Gastroesophageal sphincter (tissue), 4 donors: Measurements from ENCODE around the gene DIP2C. TPM values are rescaled to one million over a fixed set of nuclear protein-coding genes. Genes with fewer than 3 reads are reported as not detected.
A peak's percentile ranks its signal among the peaks of the same experiment; 100 is the strongest.

ENCODE experiments used
- ATAC-seq: fragments of 150-250 bp; one replicate; pipeline ENCODE4 v1.9.1; 2016; ENCODE audit warnings: mild to moderate bottlenecking, moderate library complexity
- H3K27ac ChIP-seq, 4 donors: fragments of 200-600 bp; sonication (generic) in 3 of 4; 1 replicate in 3 of 4; 2 replicates in 1 of 4; pipeline ENCODE4 v1.5.1; 2016 to 2019
- H3K27me3 ChIP-seq: fragments of 200-600 bp; sonication (generic); one replicate; pipeline ENCODE4 v1.5.1; 2019
- H3K36me3 ChIP-seq, 2 donors: fragments of 200-600 bp; sonication (generic); one replicate each; pipeline ENCODE4 v1.5.1; 2019; ENCODE audit warnings: control low read depth in 1 of 2
- H3K4me1 ChIP-seq, 3 donors: fragments of 200-600 bp; sonication (generic); 1 replicate in 2 of 3; 2 replicates in 1 of 3; pipeline ENCODE4 v1.5.1; 2016 to 2019; ENCODE audit warnings: control low read depth in 2 of 3
- H3K4me3 ChIP-seq, 2 donors: fragments of 200-600 bp; sonication (generic); one replicate each; pipeline ENCODE4 v1.5.1; 2019; ENCODE audit warnings: mild to moderate bottlenecking in 1 of 2, moderate library complexity in 1 of 2
- H3K9me3 ChIP-seq, 3 donors: fragments of 200-600 bp; sonication (generic); one replicate each; pipeline ENCODE4 v1.5.1; 2017 to 2019; ENCODE audit warnings: control low read depth in 2 of 3
- CTCF ChIP-seq, 4 experiments: fragments of 200-600 bp in 2 of 4; fragments of 450-650 bp in 2 of 4; sonication (generic) in 1 of 4; IDR thresholded peaks; one replicate each; pipeline ENCODE4 v1.5.1; 2017 to 2019; ENCODE audit warnings: antibody characterized with exemption in 4 of 4, mild to moderate bottlenecking in 2 of 4, moderate library complexity in 2 of 4
- EP300 ChIP-seq: sonication (generic); formaldehyde crosslinking; IDR thresholded peaks from one replicate; pipeline ENCODE4 v1.6.1; 2017; ENCODE audit warnings: antibody characterized with exemption, mild to moderate bottlenecking
- POLR2A ChIP-seq, 2 donors: fragments of 450-650 bp; IDR thresholded peaks; one replicate each; pipeline ENCODE4 v1.6.1; 2017; ENCODE audit warnings: antibody characterized with exemption in 2 of 2, mild to moderate bottlenecking in 2 of 2, moderate library complexity in 1 of 2
- POLR2AphosphoS5 ChIP-seq: sonication (generic); formaldehyde crosslinking; IDR thresholded peaks from one replicate; pipeline ENCODE4 v1.6.1; 2017; ENCODE audit warnings: antibody characterized with exemption
- WGBS, 2 donors: methylation state at CpG; one replicate each; pipeline ENCODE4 v1.1.5; 2018; ENCODE audit warnings: low coverage in 1 of 2; 5-methylcytosine and 5-hydroxymethylcytosine counted together
- total RNA-seq, 4 donors: library from RNA; depleted of rRNA; stranded (reverse); fragments of >200 nt; gene quantifications; one replicate each; pipeline ENCODE4 v1.1.0, GENCODE V29; 2016

The DIP2C gene
- total RNA-seq, 4 donors from 2014 or later, result 40.8 to 73.8 (median 47.7) TPM

GRCh38 chr10:662223-662605, 27.3 kb downstream of the DIP2C start:
- no peak for ATAC-seq
- H3K9me3 ChIP-seq, result no peaks in the 10 kb centered on the region
- peak overlapping the region in 3 of 4 donors; percentile 79 to 86 (median 86) for H3K27ac ChIP-seq
- no peaks in the 10 kb centered on the region for H3K27me3 ChIP-seq
- no peaks in the 10 kb centered on the region for H3K36me3 ChIP-seq
- H3K4me1 ChIP-seq, result peaks cover 8 to 84% (median 29%) of the 10 kb centered on the region in 3 donors
- TF ChIP-seq POLR2A (IDR thresholded peaks at IDR 0.05), result no peak
- no peak for TF ChIP-seq CTCF (IDR thresholded peaks at IDR 0.05)
- no peak for TF ChIP-seq POLR2AphosphoS5
- TF ChIP-seq EP300, result no peak
- WGBS, 2 donors, result 92% methylated on average over 6 of the region's 9 CpGs; no CpG with 5 or more reads in 1 of the 2 donors
- H3K4me3 ChIP-seq, result no peak overlapping the region

GRCh38 chr10:661597-662222, 27.8 kb downstream of the DIP2C start:
- no peak overlapping the region for H3K4me3 ChIP-seq
- H3K4me1 ChIP-seq, result peaks cover 8 to 80% (median 29%) of the 10 kb centered on the region in 3 donors
- no peaks in the 10 kb centered on the region for H3K36me3 ChIP-seq
- no peaks in the 10 kb centered on the region for H3K9me3 ChIP-seq
- no peak for ATAC-seq
- WGBS, 2 donors, result 83% methylated on average over 8 to 16 of the region's 16 CpGs
- TF ChIP-seq POLR2AphosphoS5 (no peak), CTCF (IDR thresholded peaks at IDR 0.05) (no peak), EP300 (no peak), POLR2A (IDR thresholded peaks at IDR 0.05) (no peak)
- H3K27me3 ChIP-seq, result no peaks in the 10 kb centered on the region
- peak overlapping the region; percentile 47 to 86 (median 82) for H3K27ac ChIP-seq

- ATAC-seq, result peak; percentile 29
- 40 to 51% methylated on average over 7 to 12 of the region's 14 CpGs for WGBS, 2 donors
- H3K27ac ChIP-seq, result peak overlapping the region; percentile 47 to 86 (median 82)
- no peak for TF ChIP-seq CTCF (IDR thresholded peaks at IDR 0.05)
- no peak for TF ChIP-seq EP300
- TF ChIP-seq POLR2A (IDR thresholded peaks at IDR 0.05), result no peak
- no peak for TF ChIP-seq POLR2AphosphoS5
- H3K9me3 ChIP-seq, result no peaks in the 10 kb centered on the region
- H3K36me3 ChIP-seq, result no peaks in the 10 kb centered on the region
- H3K4me1 ChIP-seq, result peaks cover 8 to 80% (median 29%) of the 10 kb centered on the region in 3 donors
- H3K4me3 ChIP-seq, result no peak overlapping the region
- H3K27me3 ChIP-seq, result no peaks in the 10 kb centered on the region
These were observed 28.4 kb downstream of the DIP2C start for GRCh38 chr10:660970-661596.

- Histone ChIP-seq H3K27me3 (no peaks in the 10 kb centered on the region), H3K4me1 (peaks cover 8 to 81% (median 29%) of the 10 kb centered on the region in 3 donors), H3K4me3 (no peak overlapping the region), H3K36me3 (no peaks in the 10 kb centered on the region), H3K9me3 (no peaks in the 10 kb centered on the region), H3K27ac (peak overlapping the region; percentile 47 to 86 (median 82))
- WGBS, 2 donors, result 32 to 51% methylated on average over 5 to 6 of the region's 6 CpGs
- no peak for ATAC-seq
- TF ChIP-seq CTCF (IDR thresholded peaks at IDR 0.05) (no peak), POLR2AphosphoS5 (no peak), POLR2A (IDR thresholded peaks at IDR 0.05) (no peak), EP300 (no peak)
These were observed 29.0 kb downstream of the DIP2C start for GRCh38 chr10:660413-660969.
